Esophagus muscularis mucosa (tissue), 4 donors: ENCODE measurements around the gene FRMD1. TPM values are rescaled to one million over a fixed set of nuclear protein-coding genes. Genes with fewer than 3 reads are reported as not detected.

Experiments
- DNase-seq: peaks from one replicate; pipeline ENCODE4 v3.0.0-alpha.2; 2017; ENCODE audit errors: extremely low spot score
- H3K27ac ChIP-seq, 4 donors: fragments of 200-600 bp; sonication (generic); replicated peaks in 1 of 4; 1 replicate in 3 of 4; 2 replicates in 1 of 4; pipeline ENCODE4 v1.5.1; 2016 to 2019; ENCODE audit warnings: mild to moderate bottlenecking in 1 of 4
- H3K27me3 ChIP-seq, 4 donors: fragments of 200-600 bp; sonication (generic); one replicate each; pipeline versions ENCODE4 v1.5.1 to v1.6.0; 2016 to 2019
- H3K36me3 ChIP-seq, 4 donors: fragments of 200-600 bp; sonication (generic); one replicate each; pipeline ENCODE4 v1.5.1; 2016 to 2019
- H3K4me1 ChIP-seq, 4 donors: fragments of 200-600 bp; sonication (generic); one replicate each; pipeline ENCODE4 v1.5.1; 2016 to 2019
- H3K4me3 ChIP-seq, 4 donors: fragments of 200-600 bp; sonication (generic); 1 replicate in 2 of 4; 2 replicates in 2 of 4; pipeline ENCODE4 v1.5.1; 2016 to 2019; ENCODE audit warnings: mild to moderate bottlenecking in 4 of 4, moderate library complexity in 1 of 4
- H3K9me3 ChIP-seq, 4 donors: fragments of 200-600 bp; sonication (generic); 1 replicate in 3 of 4; 2 replicates in 1 of 4; pipeline ENCODE4 v1.5.1; 2016 to 2019
- CTCF ChIP-seq, 3 experiments: fragments of 200-600 bp in 2 of 3; fragments of 450-650 bp in 1 of 3; sonication (generic) in 2 of 3; IDR thresholded peaks; one replicate each; pipeline ENCODE4 v1.5.1; 2017 to 2019; ENCODE audit warnings: antibody characterized with exemption in 3 of 3, mild to moderate bottlenecking in 2 of 3, moderate library complexity in 1 of 3
- EP300 ChIP-seq: sonication (generic); formaldehyde crosslinking; IDR thresholded peaks from one replicate; pipeline ENCODE4 v1.6.1; 2017; ENCODE audit warnings: antibody characterized with exemption
- POLR2A ChIP-seq: fragments of 450-650 bp; IDR thresholded peaks from one replicate; pipeline ENCODE4 v1.6.1; 2017; ENCODE audit warnings: antibody characterized with exemption, moderate library complexity, mild to moderate bottlenecking, low read depth
- POLR2AphosphoS5 ChIP-seq, 2 donors: sonication (generic); formaldehyde crosslinking; IDR thresholded peaks; one replicate each; pipeline ENCODE4 v1.6.1; 2017; ENCODE audit warnings: antibody characterized with exemption in 2 of 2
- WGBS: methylation state at CpG from one replicate; pipeline ENCODE4 v1.1.5; 2018; 5-methylcytosine and 5-hydroxymethylcytosine counted together
- intact Hi-C: fragments of 100-400 bp; cut with DNase I; formaldehyde crosslinking; loops from one replicate; pipeline ENCODE4 v1.15.1; 2023
- total RNA-seq, 4 donors: library from RNA; depleted of rRNA; stranded (reverse); fragments of >200 nt; gene quantifications; one replicate each; pipeline versions ENCODE4 v1.1.0 to v1.2.1, GENCODE V29; 2016

The FRMD1 gene
- total RNA-seq, 4 donors from 2014 or later: 0.17 TPM; not detected in 3

GRCh38 chr6:168032005-168032760 lies 46.8 kb downstream of the FRMD1 start:
- intact Hi-C loops: no loop called here
- DNase-seq: peak; percentile 83
- Histone ChIP-seq H3K4me1 (peaks cover 16 to 26% (median 20%) of the 10 kb centered on the region in 4 donors), H3K4me3 (no peak overlapping the region), H3K36me3 (no peaks in the 10 kb centered on the region), H3K27ac (peak overlapping the region; percentile 6 to 54 (median 42)), H3K27me3 (no peaks in the 10 kb centered on the region), H3K9me3 (no peaks in the 10 kb centered on the region)
- TF ChIP-seq CTCF (IDR thresholded peaks at IDR 0.05) (peak in 1 of 3 experiments; percentile 5), EP300 (no peak)
- 68% methylated on average over 12 of the region's 12 CpGs for WGBS

- peak overlapping the region in 3 of 4 donors; percentile 0 to 54 (median 38) for H3K27ac ChIP-seq
- H3K27me3 ChIP-seq: no peaks in the 10 kb centered on the region
- no peaks in the 10 kb centered on the region for H3K36me3 ChIP-seq
- WGBS: 88% methylated on average over 14 of the region's 14 CpGs
- TF ChIP-seq CTCF (IDR thresholded peaks at IDR 0.05) (no peak), POLR2AphosphoS5 (IDR thresholded peaks at IDR 0.05) (no peak), EP300 (no peak), POLR2A (no peak)
- intact Hi-C loops: no loop called here
- no peak overlapping the region for H3K4me3 ChIP-seq
- H3K4me1 ChIP-seq: peaks cover 15 to 26% (median 18%) of the 10 kb centered on the region in 4 donors
- DNase-seq: peak; percentile 31
- H3K9me3 ChIP-seq: no peaks in the 10 kb centered on the region
Observed at GRCh38 chr6:168031411-168031971, 47.5 kb downstream of the FRMD1 start.

GRCh38 chr6:168030908-168031307 lies 48.1 kb downstream of the FRMD1 start:
- intact Hi-C loops: no loop called here

GRCh38 chr6:168030218-168030746 lies 48.7 kb downstream of the FRMD1 start:
- DNase-seq: no peak
- Histone ChIP-seq H3K27me3 (peaks cover 0 to 8% (median 0%) of the 10 kb centered on the region in 4 donors), H3K4me3 (no peak overlapping the region), H3K36me3 (no peaks in the 10 kb centered on the region), H3K9me3 (no peaks in the 10 kb centered on the region), H3K4me1 (peaks cover 4 to 15% (median 9%) of the 10 kb centered on the region in 4 donors), H3K27ac (no peak overlapping the region)
- TF ChIP-seq POLR2AphosphoS5 (IDR thresholded peaks at IDR 0.05) (no peak), EP300 (no peak), POLR2A (no peak), CTCF (IDR thresholded peaks at IDR 0.05) (no peak)
- intact Hi-C loops: no loop called here
- 71% methylated on average over 5 of the region's 5 CpGs for WGBS

More at GRCh38 chr6:168030908-168031307, 48.1 kb downstream of the FRMD1 start:
- TF ChIP-seq POLR2A (no peak), EP300 (no peak), POLR2AphosphoS5 (IDR thresholded peaks at IDR 0.05) (no peak), CTCF (IDR thresholded peaks at IDR 0.05) (no peak)
- Histone ChIP-seq H3K27me3 (peaks cover 0 to 2% (median 0%) of the 10 kb centered on the region in 4 donors), H3K27ac (no peak overlapping the region), H3K36me3 (no peaks in the 10 kb centered on the region), H3K4me1 (peaks cover 9 to 21% (median 14%) of the 10 kb centered on the region in 4 donors), H3K4me3 (no peak overlapping the region), H3K9me3 (no peaks in the 10 kb centered on the region)
- 43% methylated on average over 2 of the region's 2 CpGs for WGBS
- DNase-seq: no peak
